GM21423 (cell line): ENCODE measurements around the gene NECTIN4.
"Not testable (repeated sequence)": the region's sequence is repeated elsewhere in the genome, so short reads cannot be mapped to it uniquely, and the experiment has no call there.

Experiments used
- ATAC-seq: cut with Tn5 transposase; IDR thresholded peaks from one replicate; pipeline ENCODE4 v1.9.1; 2021; ENCODE audit warnings: mild to moderate bottlenecking, moderate library complexity; ENCODE audit not compliant: unreplicated experiment

The NECTIN4 gene

DNA sequence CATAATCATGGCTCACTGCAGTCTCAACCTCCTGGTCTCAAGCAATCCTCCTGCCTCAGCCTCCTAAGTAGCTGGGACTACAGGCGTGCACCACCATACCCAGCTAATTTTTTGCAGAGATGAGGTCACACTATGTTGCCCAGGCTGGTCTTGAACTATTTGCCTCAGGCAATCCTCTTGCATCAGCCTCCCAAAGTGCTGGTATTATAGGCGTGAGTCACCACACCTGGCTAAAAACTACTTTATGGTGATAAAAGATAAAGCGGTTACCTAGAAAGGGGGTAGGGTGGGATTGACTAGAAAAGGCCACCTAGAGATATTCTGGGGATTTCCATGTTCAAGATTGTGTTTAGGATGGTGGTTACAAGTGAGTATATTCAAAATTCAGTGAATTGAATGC lies 55.6 kb downstream of the NECTIN4 start:
- no peak for ATAC-seq

DNA sequence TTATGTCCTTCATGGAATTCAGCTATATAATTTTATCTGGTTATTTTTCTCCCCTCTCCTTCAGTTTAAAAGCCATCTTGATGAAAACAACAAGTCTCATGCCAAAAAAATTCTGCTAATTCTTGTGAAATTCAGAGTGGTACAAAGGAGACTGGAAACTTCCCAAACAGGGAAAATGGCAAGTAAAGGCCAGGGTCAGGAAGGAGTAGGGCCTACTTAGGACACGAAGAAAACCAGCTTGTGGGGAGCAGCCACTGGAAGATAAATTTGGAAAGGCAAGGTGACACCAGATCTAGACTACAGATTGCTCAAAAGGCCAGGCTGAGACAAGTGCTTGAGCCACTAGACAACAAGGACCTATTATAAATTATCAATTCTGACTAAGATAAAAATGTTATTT lies 56.9 kb downstream of the NECTIN4 start:
- no peak for ATAC-seq

DNA sequence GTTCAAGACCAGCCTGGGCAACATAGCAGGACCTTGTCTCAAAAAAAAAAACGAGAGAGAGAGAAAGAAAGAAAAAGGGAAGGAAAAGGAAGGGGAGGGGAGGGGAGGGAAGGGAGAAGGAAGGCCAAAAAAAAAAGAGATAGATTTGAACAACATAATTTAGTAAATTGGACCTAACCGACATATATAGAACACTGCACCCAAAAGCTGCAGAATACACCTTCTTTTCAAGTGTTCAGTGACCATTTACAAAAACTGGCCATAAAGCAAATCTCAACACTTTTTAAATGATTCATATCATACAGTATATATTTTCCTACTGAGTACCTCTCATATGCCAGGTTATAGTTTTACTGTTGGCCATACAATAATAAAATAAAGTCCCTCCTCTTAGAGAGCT lies 57.5 kb downstream of the NECTIN4 start:
- no peak for ATAC-seq

DNA sequence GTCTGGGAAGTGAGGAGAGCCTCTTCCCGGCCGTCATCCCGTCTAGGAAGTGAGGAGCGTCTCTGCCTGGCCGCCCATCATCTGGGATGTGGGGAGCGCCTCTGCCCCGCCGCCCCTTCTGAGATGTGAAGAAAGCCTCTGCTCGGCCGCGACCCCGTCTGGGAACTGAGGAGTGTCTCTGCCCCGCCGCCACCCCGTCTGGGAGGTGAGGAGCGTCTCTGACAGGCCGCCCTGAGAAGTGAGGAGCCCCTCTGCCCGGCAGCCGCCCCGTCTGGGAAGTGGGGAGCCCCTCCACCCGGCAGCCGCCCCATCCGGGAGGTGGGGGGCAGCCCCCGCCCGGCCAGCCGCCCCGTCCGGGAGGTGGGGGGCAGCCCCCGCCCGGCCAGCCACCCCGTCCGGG lies 59.9 kb downstream of the NECTIN4 start:
- not testable (repeated sequence) for ATAC-seq

DNA sequence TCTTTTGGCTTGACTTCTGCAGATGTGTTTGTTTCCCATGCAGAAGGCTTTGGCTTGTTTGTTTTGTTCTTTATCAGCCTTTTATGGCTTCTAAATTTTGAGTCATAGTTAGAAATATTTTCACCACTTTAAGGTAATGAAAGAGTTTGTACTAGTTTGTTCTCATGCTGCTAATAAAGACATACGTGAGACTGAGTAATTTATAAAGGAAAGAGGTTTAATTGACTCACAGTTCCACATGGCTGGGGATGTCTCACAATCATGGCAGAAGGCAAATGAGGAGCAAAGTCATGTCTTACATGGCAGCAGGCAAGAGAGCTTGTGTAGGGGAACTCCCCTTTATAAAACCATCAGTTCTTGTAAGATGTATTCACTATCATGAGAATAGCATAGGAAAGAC lies 62.4 kb downstream of the NECTIN4 start:
- ATAC-seq, result not testable (repeated sequence)

DNA sequence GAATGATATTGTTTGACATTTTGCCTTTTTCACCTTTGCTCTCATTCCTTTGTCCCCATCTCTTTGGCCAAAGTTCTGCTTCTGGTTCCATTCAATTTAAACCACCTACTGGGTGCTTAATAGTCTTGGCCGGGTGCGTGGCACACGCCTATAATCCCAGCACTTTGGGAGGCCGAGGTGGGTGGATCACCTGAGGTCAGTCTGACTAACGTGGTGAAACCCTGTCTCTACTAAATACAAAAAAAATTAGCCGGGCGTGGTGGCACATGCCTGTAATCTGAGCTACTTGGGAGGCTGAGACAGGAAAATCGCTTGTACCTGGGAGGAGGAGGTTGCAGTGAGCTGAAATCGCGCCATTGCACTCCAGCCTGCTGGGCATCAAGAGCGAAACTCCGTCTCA lies 66.9 kb downstream of the NECTIN4 start:
- ATAC-seq, result not testable (repeated sequence)

DNA sequence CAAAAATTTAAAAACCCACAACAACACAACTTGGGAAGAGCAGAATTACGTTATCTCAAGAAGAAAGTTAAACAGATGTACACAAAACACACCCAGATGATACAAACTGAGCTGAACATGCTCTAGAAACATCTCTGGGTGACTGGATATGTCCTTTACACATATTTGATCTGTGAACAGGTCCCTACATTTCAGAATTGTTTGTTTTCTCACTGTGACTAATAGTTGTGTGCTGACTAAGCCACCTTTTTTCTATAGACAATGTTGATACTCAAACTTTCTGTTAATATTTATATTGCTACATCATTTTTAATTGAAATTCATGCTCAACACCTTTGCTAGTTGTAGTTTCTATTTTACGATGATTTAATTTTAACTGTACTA lies 67.4 kb downstream of the NECTIN4 start:
- ATAC-seq, result no peak

DNA sequence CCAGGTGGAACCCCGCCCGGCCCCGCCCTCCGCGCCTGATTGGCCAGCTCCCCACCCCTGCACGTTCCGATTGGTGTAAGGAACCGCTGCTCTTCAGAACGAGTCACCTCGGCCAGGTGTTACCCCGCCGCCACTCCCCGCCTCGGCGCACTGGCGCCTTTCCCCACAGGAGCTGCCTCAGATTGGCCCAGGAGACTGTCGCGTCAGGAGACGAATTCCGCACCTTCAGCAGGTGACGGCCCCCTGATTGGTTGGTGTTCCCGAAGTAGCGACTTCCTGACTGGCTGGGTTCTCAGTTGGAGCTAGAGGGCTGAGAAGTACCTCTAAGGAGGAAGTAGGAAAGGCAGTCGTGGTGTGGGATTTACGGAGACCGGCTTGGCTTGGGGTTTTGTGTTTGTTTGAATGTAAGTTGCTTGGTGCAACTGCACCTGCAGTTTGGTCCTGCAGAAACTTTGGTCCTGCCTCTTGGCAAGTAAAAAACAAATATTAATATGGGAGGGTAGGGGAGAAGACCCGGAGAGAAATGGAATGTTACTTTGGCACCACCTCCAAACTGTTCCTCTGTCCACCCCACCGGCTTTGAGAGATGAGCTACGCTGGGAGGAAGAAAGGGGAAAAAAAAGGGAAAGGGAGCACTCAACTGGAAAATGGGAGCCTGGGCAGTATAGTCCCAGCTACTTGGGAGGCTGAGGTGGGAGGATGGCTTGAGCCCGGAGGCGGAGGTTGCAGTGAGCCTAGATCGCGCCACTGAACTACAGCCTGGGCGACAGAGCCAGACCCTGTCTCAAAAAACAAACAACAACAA lies 68.0 kb downstream of the NECTIN4 start:
- peak; percentile 90 for ATAC-seq
